ENCODE measurements around the gene FIZ1.

GRCh38 chr19:55554302-55554701, 45.0 kb downstream of the FIZ1 start:
- TF ChIP-seq POLR2AphosphoS5 (IDR thresholded peaks at IDR 0.05; ENCODE audit: borderline replicate concordance, low read depth, low read length) (no peak), FOXP2 (optimal IDR thresholded peaks at IDR 0.05; ENCODE audit: control extremely low read depth, extremely low read length, insufficient read depth) (no peak), EZH2 (IDR thresholded peaks at IDR 0.05) (no peak)

Measured in SK-N-MC (cell line).